Cardiac fibroblast (primary cell): ENCODE measurements around the gene GABRG3.

Experiments
- DNase-seq, 2 donors: peaks; one replicate each; pipeline versions ENCODE4 v3.0.0 to v3.0.0-alpha.2; 2010; ENCODE audit warnings: low read depth in 2 of 2
- H3K4me3 ChIP-seq, 2 donors: replicated peaks in 1 of 2; 1 replicate in 1 of 2; 2 replicates in 1 of 2; pipeline ENCODE4 v1.5.1; 2011; ENCODE audit warnings: low read depth in 2 of 2, low read length in 2 of 2, mild to moderate bottlenecking in 2 of 2, moderate library complexity in 1 of 2
- CTCF ChIP-seq: IDR thresholded peaks from one replicate; pipeline ENCODE4 v1.5.1; 2011; ENCODE audit warnings: low read depth, mild to moderate bottlenecking, low read length, inconsistent platforms

GABRG3 gene

GRCh38 chr15:27271258-27271657 is 300.3 kb downstream of the GABRG3 start:
- TF ChIP-seq CTCF: no peak
- DNase-seq: no peak
- H3K4me3 ChIP-seq: no peak overlapping the region

- DNase-seq: no peak
- TF ChIP-seq CTCF: no peak
- H3K4me3 ChIP-seq: no peak overlapping the region
Measured at GRCh38 chr15:27272427-27272826, 301.4 kb downstream of the GABRG3 start.

- TF ChIP-seq CTCF: no peak
- DNase-seq: no peak
- no peak overlapping the region for H3K4me3 ChIP-seq
Measured at GRCh38 chr15:27273506-27273905, 302.5 kb downstream of the GABRG3 start.

- no peak overlapping the region for H3K4me3 ChIP-seq
- no peak for TF ChIP-seq CTCF
- no peak for DNase-seq
Measured at GRCh38 chr15:27278761-27279160, 307.8 kb downstream of the GABRG3 start.

- no peak for DNase-seq
- no peak overlapping the region for H3K4me3 ChIP-seq
- TF ChIP-seq CTCF: no peak
Measured at GRCh38 chr15:27292641-27293040, 321.7 kb downstream of the GABRG3 start.

- DNase-seq: no peak
- TF ChIP-seq CTCF: no peak
- no peak overlapping the region for H3K4me3 ChIP-seq
Measured at GRCh38 chr15:27293607-27294006, 322.6 kb downstream of the GABRG3 start.

- no peak for TF ChIP-seq CTCF
- DNase-seq: no peak
- no peak overlapping the region for H3K4me3 ChIP-seq
Measured at GRCh38 chr15:27317736-27318135, 346.8 kb downstream of the GABRG3 start.
